ENCODE results near the gene IFT81. TPM values are rescaled to one million over a fixed set of nuclear protein-coding genes. Genes with fewer than 3 reads are reported as not detected.

IFT81 gene
- total RNA-seq, 1 donor from 2014 or later = 25.5 TPM

DNA sequence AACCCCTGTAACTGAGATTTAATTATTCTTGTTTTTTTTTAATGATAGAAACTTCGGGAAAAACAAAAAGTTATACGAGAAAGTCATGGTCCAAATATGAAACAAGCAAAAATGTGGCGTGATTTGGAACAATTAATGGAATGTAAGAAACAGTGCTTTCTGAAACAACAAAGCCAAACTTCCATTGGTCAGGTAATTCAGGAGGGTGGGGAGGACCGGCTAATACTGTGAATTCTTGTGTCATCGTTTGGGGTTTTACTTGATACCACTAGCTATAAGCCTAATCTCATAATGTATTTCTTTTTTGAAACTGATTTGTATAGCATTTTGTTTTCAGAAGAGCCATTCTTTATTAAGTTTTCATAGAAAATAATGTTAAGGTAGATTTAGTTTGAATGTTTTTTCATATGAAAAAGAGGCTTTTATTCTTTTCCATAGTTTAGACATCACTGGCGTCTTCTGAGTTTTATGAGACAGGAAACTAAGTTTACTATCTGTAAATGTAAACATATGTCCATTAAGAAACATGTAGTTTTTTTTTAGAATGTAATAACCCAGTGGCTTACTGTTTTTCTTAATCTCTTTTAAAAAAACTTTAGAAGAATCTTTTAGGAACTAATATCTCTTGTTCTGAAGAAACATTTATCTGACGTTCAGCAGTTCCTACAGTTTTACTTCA, 94.0 kb downstream of the IFT81 start:
- DNase-seq (ENCODE audit: low spot score in 2 of 2, unreplicated experiment in 2 of 2) = no peak
- Mint-ChIP-seq H3K4me3 (no peak overlapping the region), H3K27me3 (ENCODE audit: low read depth) (no peaks in the 10 kb centered on the region), H3K27ac (peak overlapping the region; percentile 34), H3K4me1 (peaks cover 3% of the 10 kb centered on the region), H3K9me3 (peaks cover 6% of the 10 kb centered on the region), H3K36me3 (peaks cover 22% of the 10 kb centered on the region)
- TF ChIP-seq, protein P1, sequence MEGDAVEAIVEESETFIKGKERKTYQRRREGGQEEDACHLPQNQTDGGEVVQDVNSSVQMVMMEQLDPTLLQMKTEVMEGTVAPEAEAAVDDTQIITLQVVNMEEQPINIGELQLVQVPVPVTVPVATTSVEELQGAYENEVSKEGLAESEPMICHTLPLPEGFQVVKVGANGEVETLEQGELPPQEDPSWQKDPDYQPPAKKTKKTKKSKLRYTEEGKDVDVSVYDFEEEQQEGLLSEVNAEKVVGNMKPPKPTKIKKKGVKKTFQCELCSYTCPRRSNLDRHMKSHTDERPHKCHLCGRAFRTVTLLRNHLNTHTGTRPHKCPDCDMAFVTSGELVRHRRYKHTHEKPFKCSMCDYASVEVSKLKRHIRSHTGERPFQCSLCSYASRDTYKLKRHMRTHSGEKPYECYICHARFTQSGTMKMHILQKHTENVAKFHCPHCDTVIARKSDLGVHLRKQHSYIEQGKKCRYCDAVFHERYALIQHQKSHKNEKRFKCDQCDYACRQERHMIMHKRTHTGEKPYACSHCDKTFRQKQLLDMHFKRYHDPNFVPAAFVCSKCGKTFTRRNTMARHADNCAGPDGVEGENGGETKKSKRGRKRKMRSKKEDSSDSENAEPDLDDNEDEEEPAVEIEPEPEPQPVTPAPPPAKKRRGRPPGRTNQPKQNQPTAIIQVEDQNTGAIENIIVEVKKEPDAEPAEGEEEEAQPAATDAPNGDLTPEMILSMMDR (IDR thresholded peaks at IDR 0.05; ENCODE audit: unreplicated experiment) = no peak

DNA sequence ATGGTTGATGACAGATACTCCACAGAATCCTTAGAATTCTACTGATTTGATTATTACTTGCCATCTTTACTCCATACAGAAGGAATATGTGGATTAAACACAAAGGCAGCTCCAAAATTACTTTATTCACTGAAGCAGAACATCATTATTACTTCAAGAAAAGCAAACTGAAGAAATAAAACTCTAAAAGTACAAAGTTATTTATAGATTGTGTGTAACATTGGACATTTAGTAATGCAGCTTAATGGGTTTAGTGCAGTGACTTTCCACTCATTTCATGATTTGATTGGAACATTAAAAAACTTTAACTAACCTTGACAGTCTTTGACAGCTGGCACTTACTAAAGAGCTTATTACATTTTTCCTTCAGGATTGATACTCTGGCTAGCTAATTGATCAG, 97.9 kb downstream of the IFT81 start:
- Mint-ChIP-seq H3K27me3 (ENCODE audit: low read depth) (peaks cover 6% of the 10 kb centered on the region), H3K9me3 (no peaks in the 10 kb centered on the region), H3K36me3 (peaks cover 19% of the 10 kb centered on the region), H3K4me3 (no peak overlapping the region), H3K4me1 (peaks cover 17% of the 10 kb centered on the region), H3K27ac (no peak overlapping the region)
- DNase-seq (ENCODE audit: low spot score in 2 of 2, unreplicated experiment in 2 of 2) = no peak
- TF ChIP-seq, protein P1 (IDR thresholded peaks at IDR 0.05; ENCODE audit: unreplicated experiment) = no peak

DNA sequence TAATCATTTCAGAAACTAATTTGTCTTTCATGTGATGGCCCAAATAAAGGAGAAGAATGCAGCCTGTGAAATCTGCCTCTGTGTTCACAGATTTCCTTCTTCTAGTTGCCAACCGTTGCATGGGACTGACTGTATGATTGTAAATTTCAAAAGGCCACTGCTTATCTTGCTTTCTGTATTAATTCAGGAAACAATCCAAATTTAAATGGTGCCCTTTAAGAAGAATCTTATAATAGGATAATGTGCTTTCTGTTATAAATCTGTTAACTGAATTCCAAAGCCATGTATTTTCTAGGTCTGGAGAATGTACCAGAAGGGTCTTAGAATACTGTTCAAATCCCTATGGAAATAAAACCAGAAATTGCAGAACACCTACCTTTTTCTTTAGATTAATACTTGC, 98.3 kb downstream of the IFT81 start:
- TF ChIP-seq, protein P1 (IDR thresholded peaks at IDR 0.05; ENCODE audit: unreplicated experiment) = no peak
- peaks cover 18% of the 10 kb centered on the region for H3K36me3 Mint-ChIP-seq
- H3K27me3 Mint-ChIP-seq (ENCODE audit: low read depth) = peaks cover 6% of the 10 kb centered on the region
- peaks cover 17% of the 10 kb centered on the region for H3K4me1 Mint-ChIP-seq
- no peak overlapping the region for H3K4me3 Mint-ChIP-seq
- no peak for DNase-seq (ENCODE audit: low spot score in 2 of 2, unreplicated experiment in 2 of 2)
- no peaks in the 10 kb centered on the region for H3K9me3 Mint-ChIP-seq
- H3K27ac Mint-ChIP-seq = no peak overlapping the region

DNA sequence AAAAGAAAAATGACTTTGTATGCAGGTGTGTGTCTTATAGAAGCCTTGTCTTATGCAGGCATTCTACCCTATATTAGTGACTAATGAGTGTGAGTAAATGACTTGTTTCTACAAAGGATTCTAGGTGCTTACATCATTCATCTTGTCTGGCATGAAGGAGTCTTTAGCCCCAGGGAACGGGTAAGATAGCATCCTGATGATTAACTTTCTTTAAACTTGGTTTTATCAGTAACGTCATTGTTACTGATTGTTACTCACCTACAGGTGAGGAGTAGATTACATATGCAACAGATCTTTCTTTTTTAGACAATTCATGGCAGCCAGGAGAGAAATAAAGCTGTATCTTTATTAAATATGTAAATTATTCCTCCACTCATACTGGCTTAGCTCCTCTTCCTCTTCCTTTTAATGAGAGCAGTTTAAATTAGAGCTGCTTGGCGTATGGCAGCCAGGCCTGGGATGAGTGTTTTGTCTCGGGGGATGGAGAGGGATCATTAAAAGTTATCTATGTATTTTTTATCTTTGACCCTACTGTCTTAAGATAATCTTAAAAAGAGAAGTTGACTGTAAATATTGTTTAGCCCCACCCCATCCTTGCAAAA, 99.7 kb downstream of the IFT81 start:
- Mint-ChIP-seq H3K4me3 (no peak overlapping the region), H3K27me3 (ENCODE audit: low read depth) (peaks cover 6% of the 10 kb centered on the region), H3K9me3 (no peaks in the 10 kb centered on the region), H3K36me3 (peaks cover 19% of the 10 kb centered on the region), H3K27ac (peak overlapping the region; percentile 80), H3K4me1 (peaks cover 14% of the 10 kb centered on the region)
- TF ChIP-seq, protein P1 (IDR thresholded peaks at IDR 0.05; ENCODE audit: unreplicated experiment) = peak; percentile 27
- DNase-seq (ENCODE audit: low spot score in 2 of 2, unreplicated experiment in 2 of 2) = no peak

DNA sequence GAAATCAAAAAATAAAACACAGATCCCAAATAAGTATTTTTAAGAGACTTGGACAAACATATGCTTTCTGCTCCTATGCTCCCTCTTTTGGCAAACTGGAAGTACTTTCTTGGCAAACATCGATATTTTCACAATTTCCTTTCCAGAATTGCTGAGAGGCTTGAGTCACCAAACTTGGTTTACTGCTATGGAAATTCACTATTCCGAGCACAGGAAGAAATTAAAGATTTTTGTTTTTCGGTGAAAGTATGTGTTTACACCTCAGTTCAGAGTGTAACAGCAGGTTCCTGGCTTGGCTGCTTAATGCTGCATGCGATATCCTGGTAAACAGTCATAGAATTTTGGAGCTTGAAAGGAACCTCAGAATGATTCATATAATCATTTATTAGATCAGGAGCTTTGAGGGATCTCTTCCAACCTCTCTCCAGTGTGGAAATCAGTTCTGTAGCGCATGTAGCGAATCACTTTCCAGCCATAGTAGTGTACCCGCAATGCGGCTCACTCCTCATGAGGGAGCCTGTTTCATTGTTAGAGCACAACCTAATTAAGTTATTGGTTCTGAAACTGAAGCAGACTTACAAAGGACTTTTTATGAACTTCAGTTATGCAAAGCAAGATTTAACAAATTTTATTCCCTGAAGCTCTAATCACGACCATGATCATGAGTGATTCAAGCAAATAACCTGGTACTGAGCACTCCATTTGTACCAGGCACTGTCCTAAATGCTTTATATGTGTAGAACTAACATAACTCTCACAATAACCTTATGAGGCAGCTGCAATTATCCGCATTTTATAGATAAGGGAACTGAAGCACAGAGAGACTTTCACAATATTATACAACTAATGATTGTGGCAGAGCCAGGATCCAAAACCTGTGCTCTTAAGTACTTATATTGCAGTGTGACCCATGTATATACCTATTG, 100.5 kb downstream of the IFT81 start:
- H3K4me1 Mint-ChIP-seq = peaks cover 14% of the 10 kb centered on the region
- H3K9me3 Mint-ChIP-seq = no peaks in the 10 kb centered on the region
- H3K27ac Mint-ChIP-seq = peak overlapping the region; percentile 80
- H3K36me3 Mint-ChIP-seq = peaks cover 19% of the 10 kb centered on the region
- H3K27me3 Mint-ChIP-seq (ENCODE audit: low read depth) = peaks cover 6% of the 10 kb centered on the region
- TF ChIP-seq, protein P1 (IDR thresholded peaks at IDR 0.05; ENCODE audit: unreplicated experiment) = peak; percentile 8
- H3K4me3 Mint-ChIP-seq = no peak overlapping the region
- no peak for DNase-seq (ENCODE audit: low spot score in 2 of 2, unreplicated experiment in 2 of 2)
